Mucosa of gallbladder (tissue), 1 donor: ENCODE results near the gene PNMT. TPM values are rescaled to one million over a fixed set of nuclear protein-coding genes. Genes with fewer than 3 reads are reported as not detected.

Experiments
- DNase-seq: peaks from one replicate; pipeline ENCODE4 v3.0.0-alpha.2; 2020; ENCODE audit warnings: low spot score
- total RNA-seq: library from RNA; stranded (reverse); gene quantifications from one replicate; pipeline ENCODE4 v1.2.1, GENCODE V29; 2021
- donor health status: DM: no; HTN: no; CAD: no.

PNMT gene
- total RNA-seq, 1 donor from 2014 or later = 1.8 TPM

- peak; percentile 60 for DNase-seq
These were observed 14.5 kb upstream of the PNMT start for GRCh38 chr17:39653662-39654331.

GRCh38 chr17:39655105-39655504, 13.1 kb upstream of the PNMT start:
- DNase-seq = no peak

- no peak for DNase-seq
These were observed 9.9 kb upstream of the PNMT start for GRCh38 chr17:39658346-39658745.

GRCh38 chr17:39658760-39659159, 9.5 kb upstream of the PNMT start:
- DNase-seq = no peak

- DNase-seq = no peak
These were observed 8.8 kb upstream of the PNMT start for GRCh38 chr17:39659279-39660010.

GRCh38 chr17:39660011-39660360, 8.3 kb upstream of the PNMT start:
- DNase-seq = no peak

GRCh38 chr17:39660397-39661385, 7.6 kb upstream of the PNMT start:
- no peak for DNase-seq

- DNase-seq = no peak
These were observed 6.3 kb upstream of the PNMT start for GRCh38 chr17:39661744-39662541.

GRCh38 chr17:39662551-39663339, 5.5 kb upstream of the PNMT start:
- DNase-seq = peak; percentile 54

GRCh38 chr17:39663340-39663687, 4.9 kb upstream of the PNMT start:
- no peak for DNase-seq

- DNase-seq = no peak
These were observed 4.3 kb upstream of the PNMT start for GRCh38 chr17:39663688-39664580.

- DNase-seq = no peak
These were observed 3.4 kb upstream of the PNMT start, which contains the start of gene TCAP for GRCh38 chr17:39664581-39665561. TCAP (plus strand) TSS chr17:39665349; CDS start chr17:39665360, 11 bp downstream.

GRCh38 chr17:39665642-39666224, 2.5 kb upstream of the PNMT start:
- DNase-seq = no peak

GRCh38 chr17:39666231-39666600, 2.0 kb upstream of the PNMT start:
- DNase-seq = no peak

- no peak for DNase-seq
These were observed 1.5 kb upstream of the PNMT start for GRCh38 chr17:39666601-39667261.

- no peak for DNase-seq
These were observed 850 bp upstream of the PNMT start for GRCh38 chr17:39667262-39667944.
